GM19099 (cell line): ENCODE measurements around the gene INA.

Experiments
- POLR2A ChIP-seq: IDR thresholded peaks from 3 replicates; pipeline ENCODE4 v1.6.1; 2011; ENCODE audit warnings: low read depth; ENCODE audit not compliant: insufficient read length; ENCODE audit errors: extremely low read depth

INA gene

DNA sequence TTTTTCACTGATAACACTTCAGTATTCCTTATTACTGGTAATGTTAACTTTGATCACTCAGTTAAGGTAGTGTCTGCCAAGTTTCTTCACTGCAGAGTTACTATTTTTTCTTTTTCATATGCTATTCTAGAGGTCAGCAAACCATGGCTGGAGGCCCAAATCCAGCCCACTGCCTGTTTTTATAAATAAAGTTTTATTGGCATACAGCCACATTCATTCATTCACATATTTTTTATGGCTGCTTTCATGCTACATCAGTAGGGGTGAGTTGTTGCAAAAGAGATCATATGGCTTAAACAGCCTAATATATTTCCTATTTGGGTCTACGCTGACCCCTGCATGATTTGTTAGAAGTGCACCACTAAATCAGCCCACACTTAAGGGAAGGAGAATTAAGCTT lies 20.3 kb upstream of the INA start:
- TF ChIP-seq POLR2A = no peak

DNA sequence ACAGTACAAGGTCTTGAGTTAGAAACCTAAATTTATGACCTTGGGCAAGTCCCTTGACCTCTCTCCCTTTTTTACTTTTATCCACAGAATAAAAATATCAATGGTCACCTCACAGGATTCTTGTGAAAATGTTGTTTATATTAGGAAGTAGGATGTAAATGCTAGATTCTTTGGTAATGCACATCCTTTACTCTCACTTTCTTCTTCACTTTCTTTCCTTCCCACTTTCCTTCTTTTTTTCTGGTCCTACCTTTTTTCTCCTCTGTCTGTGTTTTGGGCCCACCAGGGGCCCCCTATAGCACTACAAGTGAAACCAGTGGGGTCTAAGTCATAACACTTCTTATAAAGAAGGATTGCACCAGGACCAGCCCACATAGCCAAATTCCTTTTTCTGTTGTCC lies 19.1 kb upstream of the INA start:
- no peak for TF ChIP-seq POLR2A

DNA sequence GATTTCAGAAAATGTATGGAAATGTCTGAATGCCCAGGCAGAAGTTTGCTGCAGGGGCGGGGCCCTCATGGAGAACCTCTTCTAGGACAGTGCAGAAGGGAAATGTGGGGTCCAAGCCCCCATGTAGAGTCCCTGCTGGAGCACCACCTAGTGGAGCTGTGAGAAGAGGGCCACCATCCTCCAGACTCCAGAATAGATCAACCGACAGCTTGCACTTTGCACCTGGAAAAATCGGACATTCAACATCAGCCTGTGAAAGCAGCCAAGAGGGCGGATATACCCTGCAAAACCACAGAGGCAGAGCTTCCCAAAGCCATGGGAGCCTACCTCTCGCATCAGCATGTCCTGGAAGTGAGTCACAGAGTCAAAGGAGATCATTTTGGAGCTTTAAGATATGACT lies 16.9 kb upstream of the INA start:
- no peak for TF ChIP-seq POLR2A

DNA sequence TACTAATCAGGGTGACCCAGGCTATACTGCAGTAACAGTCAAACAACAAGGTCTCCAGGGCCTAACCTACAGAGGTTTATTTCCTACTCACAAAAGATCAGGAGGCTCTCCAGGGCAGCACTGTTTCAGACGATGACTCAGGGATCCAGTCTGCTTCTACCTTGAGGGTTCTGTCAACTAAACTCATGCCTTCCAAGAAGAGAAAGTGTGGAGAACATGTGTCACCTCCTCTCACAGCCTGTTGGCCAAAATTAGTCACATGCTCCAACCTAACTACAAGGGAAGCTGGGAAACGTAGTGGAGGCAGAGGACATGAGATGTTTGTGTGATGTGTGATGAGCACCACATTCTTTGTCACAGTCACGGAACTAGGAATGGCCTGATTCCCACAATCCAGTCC lies 14.7 kb upstream of the INA start:
- no peak for TF ChIP-seq POLR2A

DNA sequence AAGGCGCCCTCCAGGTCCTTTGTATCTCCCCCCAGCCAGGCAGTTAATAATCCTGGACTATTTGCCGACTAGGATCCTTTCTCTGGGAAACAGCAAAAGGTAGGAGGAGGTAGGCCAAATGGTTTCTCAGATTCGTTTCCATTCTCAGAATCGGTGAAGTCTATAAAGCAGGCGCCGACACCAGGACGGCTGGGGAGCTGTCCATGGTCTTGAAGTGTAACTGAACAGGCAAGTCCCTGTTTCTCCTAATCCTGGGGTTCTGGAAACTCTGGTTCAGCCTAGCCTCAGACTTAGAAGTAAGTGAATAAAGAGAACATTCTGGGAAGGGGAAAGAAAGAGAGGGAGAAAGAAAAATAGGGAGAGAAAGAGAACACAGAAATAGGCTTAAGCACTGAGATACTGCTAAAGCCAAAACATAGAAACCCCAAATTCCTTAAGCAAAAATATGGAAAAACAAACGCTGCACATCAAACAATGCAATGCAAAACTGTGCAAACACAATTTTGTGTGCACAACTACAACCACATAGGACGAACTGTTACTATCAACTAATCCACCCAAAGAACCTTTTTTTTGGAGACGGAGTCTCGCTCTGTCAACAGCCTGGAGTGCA lies 11.1 kb upstream of the INA start:
- TF ChIP-seq POLR2A = no peak

DNA sequence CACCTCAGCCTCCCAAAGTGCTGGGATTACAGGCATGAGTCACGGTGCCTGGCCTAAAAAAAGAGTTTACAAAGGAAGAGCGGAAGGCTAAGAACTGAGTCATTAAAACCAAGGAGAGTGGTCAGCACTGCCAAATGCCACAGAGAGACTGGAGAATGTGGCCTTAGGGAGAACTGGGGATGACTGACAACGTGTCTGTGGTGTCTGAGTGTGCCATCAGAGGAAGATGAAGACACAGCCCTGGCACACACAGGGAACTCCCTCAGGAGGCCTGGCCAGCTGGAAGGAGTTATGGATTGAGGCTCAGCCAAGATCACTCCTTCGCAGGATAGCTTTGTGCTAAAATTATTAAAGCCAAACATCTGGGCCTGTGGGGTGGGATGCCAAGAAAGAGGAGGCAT lies 3.9 kb upstream of the INA start:
- no peak for TF ChIP-seq POLR2A

DNA sequence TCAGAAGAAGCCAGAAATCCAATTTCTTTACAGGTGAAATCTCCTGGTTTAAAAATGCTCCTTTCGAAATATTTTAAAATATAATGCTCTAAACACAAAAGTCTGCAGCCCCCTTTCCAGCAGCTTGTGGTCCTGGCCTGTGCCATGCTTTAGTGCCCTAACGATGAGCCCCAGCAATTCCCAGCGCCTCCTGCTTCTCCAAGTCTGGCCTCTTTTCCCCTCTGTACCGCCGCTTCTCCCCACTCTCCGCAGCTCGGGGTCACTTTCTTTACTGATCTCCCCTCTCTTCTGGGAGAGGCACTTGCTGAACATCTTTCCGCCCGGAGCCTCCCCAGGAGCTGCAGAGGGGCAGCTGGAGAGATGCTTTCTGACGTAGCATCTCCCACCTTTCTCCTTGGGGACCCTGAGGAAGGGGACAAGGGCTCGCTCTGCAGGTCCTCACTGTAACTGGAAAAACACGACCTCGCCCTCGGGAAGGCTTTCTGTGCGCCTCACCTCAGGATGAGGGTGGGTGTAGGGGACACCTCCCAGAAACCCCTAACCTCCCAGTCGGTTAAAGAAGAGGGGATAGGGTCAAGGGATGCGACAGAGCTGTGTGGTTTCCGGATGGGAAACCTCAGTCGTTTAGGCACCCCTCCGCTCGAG lies 565 bp upstream of the INA start:
- no peak for TF ChIP-seq POLR2A

DNA sequence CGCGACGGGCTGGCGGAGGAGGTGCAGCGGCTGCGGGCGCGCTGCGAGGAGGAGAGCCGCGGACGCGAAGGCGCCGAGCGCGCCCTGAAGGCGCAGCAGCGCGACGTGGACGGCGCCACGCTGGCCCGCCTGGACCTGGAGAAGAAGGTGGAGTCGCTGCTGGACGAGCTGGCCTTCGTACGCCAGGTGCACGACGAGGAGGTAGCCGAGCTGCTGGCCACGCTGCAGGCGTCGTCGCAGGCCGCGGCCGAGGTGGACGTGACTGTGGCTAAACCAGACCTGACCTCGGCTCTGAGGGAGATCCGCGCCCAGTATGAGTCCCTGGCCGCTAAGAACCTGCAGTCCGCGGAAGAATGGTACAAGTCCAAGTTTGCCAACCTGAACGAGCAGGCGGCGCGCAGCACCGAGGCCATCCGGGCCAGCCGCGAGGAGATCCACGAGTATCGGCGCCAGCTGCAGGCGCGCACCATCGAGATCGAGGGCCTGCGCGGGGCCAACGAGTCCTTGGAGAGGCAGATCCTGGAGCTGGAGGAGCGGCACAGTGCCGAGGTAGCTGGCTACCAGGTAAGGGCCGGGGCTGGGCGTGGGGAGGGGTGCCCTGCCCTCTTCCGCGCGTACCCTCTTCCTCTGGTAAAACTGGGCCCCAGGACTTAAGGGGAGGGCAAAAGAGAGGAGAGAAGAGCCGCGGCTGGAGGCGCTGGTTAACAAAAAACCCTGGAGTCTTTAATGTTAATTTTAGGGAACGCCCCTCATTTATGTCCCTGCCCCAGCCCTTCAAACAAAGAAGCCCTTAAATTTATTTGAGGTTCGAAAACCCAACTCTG lies 987 bp downstream of the INA start:
- TF ChIP-seq POLR2A = no peak

DNA sequence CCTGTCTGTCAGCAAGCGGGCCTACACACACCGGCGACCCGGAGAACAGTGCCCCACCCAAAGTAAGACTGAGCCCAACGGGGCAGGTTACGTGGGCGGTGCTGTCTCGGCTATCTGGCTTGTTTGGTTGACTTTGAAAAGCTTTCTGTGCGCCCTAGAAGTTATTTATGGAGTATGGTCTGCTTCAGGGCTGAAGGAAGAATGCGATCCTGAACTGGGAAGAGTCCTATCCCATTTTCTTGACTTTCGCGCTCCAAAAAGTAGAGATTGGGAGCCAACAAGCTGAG lies 1.5 kb downstream of the INA start:
- TF ChIP-seq POLR2A = no peak

DNA sequence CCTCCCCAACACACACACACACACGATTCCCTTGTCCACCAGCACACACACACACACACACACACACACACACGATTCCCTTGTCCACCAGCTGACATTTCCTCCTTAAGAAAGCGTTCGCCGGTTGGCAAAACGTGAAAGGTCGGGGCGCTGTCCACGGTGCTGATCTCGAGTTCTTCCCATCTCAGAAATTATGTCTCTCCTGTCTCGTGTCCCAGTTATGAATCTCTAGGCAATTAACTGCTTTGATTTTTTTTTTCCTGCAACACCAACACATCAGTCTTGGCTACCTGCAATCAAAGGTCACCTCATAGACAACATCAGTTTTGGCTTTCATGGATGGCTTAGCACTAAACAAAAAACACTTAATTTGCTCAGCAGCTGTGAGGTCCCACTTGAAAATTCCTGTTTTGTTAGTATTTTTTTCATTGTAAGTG lies 1.9 kb downstream of the INA start:
- no peak for TF ChIP-seq POLR2A

DNA sequence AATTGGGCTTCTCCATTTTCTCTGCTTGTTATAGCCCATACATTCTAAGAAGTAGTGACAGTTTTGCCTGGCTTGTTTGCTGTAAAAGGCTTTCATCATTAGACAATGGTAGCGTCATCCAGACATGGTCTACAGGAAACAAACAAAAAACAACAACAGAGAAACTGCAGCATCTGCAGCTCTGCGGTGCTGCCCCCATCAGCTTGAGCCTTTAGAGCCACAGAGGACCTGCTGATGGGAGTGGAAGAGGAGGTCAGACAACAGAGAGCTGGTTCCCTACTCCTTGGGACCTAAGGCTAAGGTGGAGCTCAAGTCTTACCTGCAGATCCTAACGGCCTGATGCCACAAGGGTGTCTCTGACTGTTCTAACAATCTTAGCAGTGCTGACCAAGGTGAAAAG lies 3.1 kb downstream of the INA start:
- TF ChIP-seq POLR2A = no peak

DNA sequence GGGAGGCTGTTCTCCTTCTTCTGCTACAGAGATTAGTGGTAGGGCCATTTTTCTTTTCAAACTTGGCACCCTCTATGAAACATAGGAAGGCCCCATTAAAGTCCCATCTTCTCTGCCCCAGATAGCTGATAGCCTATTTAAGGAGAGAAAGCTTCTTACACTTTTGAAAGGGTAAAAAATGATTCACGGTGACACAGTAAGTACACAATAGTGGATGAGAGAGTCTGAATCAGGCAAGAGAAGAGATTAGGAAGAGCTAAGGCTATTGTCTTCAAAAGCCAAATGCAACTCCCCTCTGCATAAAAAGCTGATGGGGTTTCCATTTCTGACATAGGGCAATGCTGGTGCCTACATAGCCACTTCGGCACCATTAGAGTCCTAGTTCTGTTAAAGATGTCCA lies 3.6 kb downstream of the INA start:
- no peak for TF ChIP-seq POLR2A

DNA sequence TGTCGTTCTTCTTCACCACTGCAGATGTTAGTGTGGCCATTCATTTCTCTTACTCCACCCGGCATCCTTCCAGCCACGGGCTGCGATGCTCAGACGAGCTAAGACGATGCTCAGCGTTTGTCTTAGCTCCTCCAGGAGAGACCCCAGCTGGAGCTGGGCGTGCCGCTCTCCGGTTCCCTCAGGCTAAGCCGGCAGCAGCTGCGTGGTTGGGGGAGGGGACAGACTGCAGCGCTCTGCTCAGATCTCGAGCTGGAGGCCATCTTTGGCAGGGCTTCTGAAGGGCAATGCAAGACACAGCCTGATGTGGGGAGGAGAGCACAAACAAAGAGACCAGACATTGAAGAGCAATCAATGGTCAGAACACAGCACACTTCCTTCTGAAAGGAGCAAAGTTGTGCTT lies 4.8 kb downstream of the INA start:
- TF ChIP-seq POLR2A = no peak

DNA sequence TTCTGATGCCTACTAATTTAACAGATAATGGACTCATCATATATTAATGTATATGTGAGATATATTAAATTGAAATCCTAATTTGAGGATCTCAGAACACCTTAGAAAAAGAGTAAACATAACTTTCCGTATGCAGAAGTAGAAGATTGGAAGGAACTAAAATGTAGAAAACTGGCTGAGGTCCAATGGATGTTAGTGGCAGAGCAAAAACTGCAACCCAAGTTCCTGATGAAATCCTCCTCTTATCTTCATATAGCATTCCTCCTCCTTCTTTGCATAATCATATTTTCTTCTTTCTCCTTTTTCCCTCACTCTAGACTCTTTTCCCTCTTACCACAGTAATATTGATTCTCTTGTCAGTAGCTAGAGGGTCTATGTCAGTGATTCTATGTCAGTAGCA lies 6.0 kb downstream of the INA start:
- TF ChIP-seq POLR2A = no peak

DNA sequence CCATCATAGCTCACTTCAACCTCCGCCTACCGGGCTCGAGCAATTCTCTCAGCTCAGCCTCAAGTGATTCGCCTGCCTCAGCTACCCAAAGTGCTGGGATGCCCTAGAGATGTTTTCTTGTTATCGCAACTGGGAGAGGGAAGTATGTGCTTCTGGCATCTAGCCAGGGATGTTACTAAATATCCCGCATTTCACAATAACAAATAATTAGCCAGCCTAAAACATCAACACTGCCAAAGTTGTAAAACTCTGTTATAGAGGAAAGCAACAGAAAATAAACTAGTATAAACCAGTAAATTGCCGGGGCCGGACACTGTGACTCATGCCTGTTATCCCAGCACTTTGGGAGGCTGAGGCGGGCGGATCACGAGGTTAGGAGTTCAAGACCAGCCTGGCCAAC lies 7.2 kb downstream of the INA start:
- no peak for TF ChIP-seq POLR2A

DNA sequence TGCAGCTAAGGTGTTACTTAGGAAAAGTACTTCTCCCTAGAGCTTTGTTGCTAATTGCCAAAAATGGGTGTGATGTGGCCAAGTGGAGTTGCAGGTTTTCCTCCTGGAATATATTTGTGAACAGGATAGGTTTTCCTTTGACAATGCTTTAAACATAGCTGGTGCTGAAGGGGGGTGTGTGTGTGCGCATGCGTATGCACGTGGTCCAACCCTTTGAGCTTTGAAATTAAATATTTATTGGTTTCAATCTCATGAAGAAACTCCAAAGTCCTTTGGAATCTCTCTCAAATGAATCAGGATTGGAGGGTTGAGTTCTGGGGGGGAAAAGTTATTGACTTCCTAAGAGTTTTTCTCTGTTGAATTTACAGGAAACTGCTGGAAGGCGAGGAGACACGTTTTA lies 11.1 kb downstream of the INA start:
- TF ChIP-seq POLR2A = no peak
